Mesendoderm (in vitro differentiated cells): ENCODE results near the gene MACF1.

ENCODE experiments used
- DNase-seq: peaks from one replicate; pipeline ENCODE4 v3.0.0; 2013
- H2AK5ac ChIP-seq: 2 replicates; pipeline ENCODE4 v1.6.1; 2013; ENCODE audit warnings: low read length, inconsistent platforms
- H2BK120ac ChIP-seq: 2 replicates; pipeline ENCODE4 v1.6.1; 2013; ENCODE audit warnings: low read depth, mild to moderate bottlenecking, low read length, moderate library complexity, mixed read lengths
- H2BK15ac ChIP-seq: replicated peaks from 2 replicates; pipeline ENCODE4 v1.6.1; 2013; ENCODE audit warnings: low read depth, mild to moderate bottlenecking, moderate library complexity
- H2BK5ac ChIP-seq: 2 replicates; pipeline ENCODE4 v1.6.1; 2013; ENCODE audit warnings: low read length, inconsistent platforms
- H3K18ac ChIP-seq: 2 replicates; pipeline ENCODE4 v1.6.1; 2013; ENCODE audit warnings: mild to moderate bottlenecking, low read length, mixed read lengths
- H3K23ac ChIP-seq: one replicate; pipeline ENCODE4 v1.6.1; 2013; ENCODE audit warnings: low read length
- H3K27ac ChIP-seq: 2 replicates; pipeline ENCODE4 v1.5.1; 2013; ENCODE audit warnings: low read depth, mild to moderate bottlenecking, inconsistent platforms, low read length, moderate library complexity
- H3K27me3 ChIP-seq: 2 replicates; pipeline ENCODE4 v1.6.1; 2013; ENCODE audit warnings: low read length, control low read depth, mild to moderate bottlenecking, inconsistent platforms; ENCODE audit not compliant: insufficient read depth, poor library complexity
- H3K36me3 ChIP-seq: 2 replicates; pipeline ENCODE4 v1.6.1; 2013; ENCODE audit warnings: low read length, inconsistent platforms; ENCODE audit not compliant: control insufficient read depth, insufficient read depth
- H3K4ac ChIP-seq: one replicate; pipeline ENCODE4 v1.6.1; 2013; ENCODE audit warnings: low read depth, mild to moderate bottlenecking, low read length, moderate library complexity
- H3K4me1 ChIP-seq: 2 replicates; pipeline ENCODE4 v1.6.1; 2013; ENCODE audit warnings: low read depth, low read length, inconsistent platforms; ENCODE audit not compliant: control insufficient read depth
- H3K4me2 ChIP-seq: 2 replicates; pipeline ENCODE4 v1.6.1; 2013; ENCODE audit warnings: low read length
- H3K4me3 ChIP-seq: 2 replicates; pipeline ENCODE4 v1.5.1; 2013; ENCODE audit warnings: mild to moderate bottlenecking, low read length
- H3K56ac ChIP-seq: one replicate; pipeline ENCODE4 v1.6.1; 2013; ENCODE audit warnings: low read length
- H3K79me1 ChIP-seq: 2 replicates; pipeline ENCODE4 v1.6.1; 2013; ENCODE audit warnings: low read length, inconsistent platforms
- H3K79me2 ChIP-seq: 2 replicates; pipeline ENCODE4 v1.6.1; 2013; ENCODE audit warnings: mild to moderate bottlenecking, low read length; ENCODE audit not compliant: control insufficient read depth, insufficient read depth
- H3K9ac ChIP-seq: 2 replicates; pipeline ENCODE4 v1.6.1; 2013; ENCODE audit warnings: low read length, inconsistent platforms
- H4K5ac ChIP-seq: one replicate; pipeline ENCODE4 v1.6.1; 2013; ENCODE audit warnings: low read length
- H4K8ac ChIP-seq: one replicate; pipeline ENCODE4 v1.6.1; 2013; ENCODE audit warnings: low read depth, mild to moderate bottlenecking, control low read depth, low read length, moderate library complexity
- WGBS: extraction: QIAGEN DNeasy Blood & Tissue Kit; methylation state at CpG from one replicate; pipeline ENCODE4 v1.1.7; 2013; ENCODE audit warnings: low lambda C conversion rate, missing lambda C conversion rate; ENCODE audit not compliant: insufficient coverage; ENCODE audit errors: extremely low coverage; 5-methylcytosine and 5-hydroxymethylcytosine counted together

Gene MACF1

GRCh38 chr1:39386997-39387396 is 182.5 kb downstream of the MACF1 start:
- H3K27ac ChIP-seq = peak overlapping the region; percentile 13

GRCh38 chr1:39387452-39387851 is 183.0 kb downstream of the MACF1 start:
- WGBS = no CpG with 5 or more reads among the region's 4 CpGs
- Histone ChIP-seq H3K4me1 (peaks cover 7% of the 10 kb centered on the region), H2BK15ac (no peak overlapping the region), H3K79me1 (no peaks in the 10 kb centered on the region), H3K4me3 (no peak overlapping the region), H3K56ac (no peak overlapping the region), H3K4me2 (no peak overlapping the region), H4K8ac (no peak overlapping the region), H4K5ac (no peak overlapping the region), H3K27ac (no peak overlapping the region), H2BK120ac (no peak overlapping the region), H2AK5ac (no peak overlapping the region), H3K9ac (no peak overlapping the region), H3K79me2 (peaks cover 6% of the 10 kb centered on the region), H3K18ac (no peak overlapping the region), H3K4ac (no peak overlapping the region), H3K27me3 (no peaks in the 10 kb centered on the region), H3K36me3 (peaks cover 7% of the 10 kb centered on the region), H3K23ac (no peak overlapping the region), H2BK5ac (no peak overlapping the region)
- peak; percentile 85 for DNase-seq

More at GRCh38 chr1:39386997-39387396, 182.5 kb downstream of the MACF1 start:
- peaks cover 6% of the 10 kb centered on the region for H3K4me1 ChIP-seq
- H3K4me2 ChIP-seq = no peak overlapping the region
- peaks cover 6% of the 10 kb centered on the region for H3K79me2 ChIP-seq
- H4K8ac ChIP-seq = no peak overlapping the region
- no peak overlapping the region for H3K4me3 ChIP-seq
- no peak overlapping the region for H3K18ac ChIP-seq
- no peaks in the 10 kb centered on the region for H3K27me3 ChIP-seq
- H3K9ac ChIP-seq = no peak overlapping the region
- H3K23ac ChIP-seq = no peak overlapping the region
- H2BK5ac ChIP-seq = no peak overlapping the region
- H2BK15ac ChIP-seq = no peak overlapping the region
- no peaks in the 10 kb centered on the region for H3K79me1 ChIP-seq
- H2AK5ac ChIP-seq = no peak overlapping the region
- H3K36me3 ChIP-seq = peaks cover 7% of the 10 kb centered on the region
- no CpG with 5 or more reads among the region's 5 CpGs for WGBS
- H2BK120ac ChIP-seq = no peak overlapping the region
- no peak overlapping the region for H3K56ac ChIP-seq
- no peak for DNase-seq
- H3K4ac ChIP-seq = no peak overlapping the region
- no peak overlapping the region for H4K5ac ChIP-seq

- Histone ChIP-seq H2BK120ac (peak overlapping the region; percentile 79), H2BK15ac (no peak overlapping the region), H4K8ac (peak overlapping the region; percentile 70), H4K5ac (no peak overlapping the region), H3K56ac (peak overlapping the region; percentile 80), H3K79me1 (peaks cover 5% of the 10 kb centered on the region), H2AK5ac (peak overlapping the region; percentile 81), H2BK5ac (peak overlapping the region; percentile 93), H3K4ac (peak overlapping the region; percentile 71), H3K27ac (peak overlapping the region; percentile 81), H3K4me3 (no peak overlapping the region), H3K36me3 (peaks cover 2% of the 10 kb centered on the region), H3K23ac (no peak overlapping the region), H3K9ac (peak overlapping the region; percentile 52), H3K79me2 (peaks cover 18% of the 10 kb centered on the region), H3K4me1 (peaks cover 34% of the 10 kb centered on the region), H3K18ac (peak overlapping the region; percentile 92), H3K4me2 (no peak overlapping the region), H3K27me3 (no peaks in the 10 kb centered on the region)
- peak; percentile 80 for DNase-seq
- WGBS = no CpG with 5 or more reads among the region's 5 CpGs
Measured at GRCh38 chr1:39391691-39392679, 187.5 kb downstream of the MACF1 start.

GRCh38 chr1:39392851-39393573 is 188.5 kb downstream of the MACF1 start:
- H3K23ac ChIP-seq = no peak overlapping the region
- peak overlapping the region; percentile 95 for H3K27ac ChIP-seq
- peak overlapping the region; percentile 81 for H2AK5ac ChIP-seq
- H3K36me3 ChIP-seq = no peaks in the 10 kb centered on the region
- peaks cover 34% of the 10 kb centered on the region for H3K4me1 ChIP-seq
- WGBS = no CpG with 5 or more reads among the region's 4 CpGs
- peaks cover 6% of the 10 kb centered on the region for H3K79me1 ChIP-seq
- H3K56ac ChIP-seq = peak overlapping the region; percentile 76
- H3K18ac ChIP-seq = peak overlapping the region; percentile 99
- H3K4me2 ChIP-seq = no peak overlapping the region
- no peaks in the 10 kb centered on the region for H3K27me3 ChIP-seq
- peak overlapping the region; percentile 94 for H2BK5ac ChIP-seq
- no peak for DNase-seq
- peak overlapping the region; percentile 98 for H3K4ac ChIP-seq
- no peak overlapping the region for H4K5ac ChIP-seq
- H2BK15ac ChIP-seq = peak overlapping the region; percentile 80
- H3K4me3 ChIP-seq = no peak overlapping the region
- peak overlapping the region; percentile 70 for H4K8ac ChIP-seq
- H3K79me2 ChIP-seq = peaks cover 18% of the 10 kb centered on the region
- peak overlapping the region; percentile 52 for H3K9ac ChIP-seq
- H2BK120ac ChIP-seq = peak overlapping the region; percentile 97

GRCh38 chr1:39393645-39394044 is 189.2 kb downstream of the MACF1 start:
- no CpG with 5 or more reads among the region's 11 CpGs for WGBS
- Histone ChIP-seq H2BK15ac (peak overlapping the region; percentile 28), H3K27ac (peak overlapping the region; percentile 95)

More at GRCh38 chr1:39393645-39394044, 189.2 kb downstream of the MACF1 start:
- Histone ChIP-seq H3K4me3 (no peak overlapping the region), H3K79me2 (peaks cover 18% of the 10 kb centered on the region), H3K27me3 (no peaks in the 10 kb centered on the region), H2BK120ac (peak overlapping the region; percentile 97), H3K79me1 (peaks cover 6% of the 10 kb centered on the region), H3K56ac (peak overlapping the region; percentile 76), H2AK5ac (peak overlapping the region; percentile 88), H2BK5ac (peak overlapping the region; percentile 94), H4K5ac (no peak overlapping the region), H3K18ac (peak overlapping the region; percentile 99), H3K36me3 (no peaks in the 10 kb centered on the region), H3K4me1 (peaks cover 34% of the 10 kb centered on the region), H3K23ac (no peak overlapping the region), H3K4me2 (no peak overlapping the region), H4K8ac (no peak overlapping the region), H3K4ac (peak overlapping the region; percentile 98), H3K9ac (peak overlapping the region; percentile 52)
- no peak for DNase-seq
